ENCODE data around the gene FHOD3. TPM values are rescaled to one million over a fixed set of nuclear protein-coding genes. Genes with fewer than 3 reads are reported as not detected.
A peak's percentile ranks its signal among the peaks of the same experiment; 100 is the strongest.

Gene FHOD3
- total RNA-seq, 4 donors from 2014 or later = 3.5 to 40.0 (median 14.5) TPM

- DNase-seq = no peak
- Histone ChIP-seq H3K4me3 (no peak overlapping the region), H3K9me3 (no peaks in the 10 kb centered on the region), H3K27me3 (no peaks in the 10 kb centered on the region), H3K27ac (no peak overlapping the region), H3K36me3 (no peaks in the 10 kb centered on the region), H3K4me1 (no peaks in the 10 kb centered on the region)
- in situ Hi-C loops (cut with MboI; ENCODE audit: low pct_ligation_motif_present in 1 of 4, low pct_unique_long_range_greater_than_20kb in 1 of 4, low sequenced_read_pairs in 3 of 4) = no loop called here
- 99 to 100% methylated on average over 2 to 5 of the region's 5 CpGs for WGBS, 2 donors (ENCODE audit: low coverage in 1 of 2)
- intact Hi-C loops (cut with DNase I; ENCODE audit: low total_unique reads) = no loop called here
- TF ChIP-seq CTCF (IDR thresholded peaks at IDR 0.05) (no peak), POLR2AphosphoS5 (IDR thresholded peaks at IDR 0.05) (no peak), POLR2A (IDR thresholded peaks at IDR 0.05) (no peak), EP300 (IDR thresholded peaks at IDR 0.05; ENCODE audit: low read depth) (no peak)
Observed at GRCh38 chr18:36408606-36409005, 111.1 kb downstream of the FHOD3 start.

GRCh38 chr18:36409779-36410178 is 112.3 kb downstream of the FHOD3 start:
- no peak for DNase-seq
- H3K27ac ChIP-seq = no peak overlapping the region
- in situ Hi-C loops (cut with MboI; ENCODE audit: low pct_ligation_motif_present in 1 of 4, low pct_unique_long_range_greater_than_20kb in 1 of 4, low sequenced_read_pairs in 3 of 4) (no loop called here), intact Hi-C loops (cut with DNase I; ENCODE audit: low total_unique reads) (no loop called here)
- H3K36me3 ChIP-seq = no peaks in the 10 kb centered on the region
- no peaks in the 10 kb centered on the region for H3K4me1 ChIP-seq
- no peak for TF ChIP-seq CTCF (IDR thresholded peaks at IDR 0.05)
- TF ChIP-seq POLR2AphosphoS5 (IDR thresholded peaks at IDR 0.05) = no peak
- TF ChIP-seq EP300 (IDR thresholded peaks at IDR 0.05; ENCODE audit: low read depth) = no peak
- TF ChIP-seq POLR2A (IDR thresholded peaks at IDR 0.05) = no peak
- 60 to 80% methylated on average over 3 to 5 of the region's 5 CpGs for WGBS, 2 donors (ENCODE audit: low coverage in 1 of 2)
- H3K27me3 ChIP-seq = no peaks in the 10 kb centered on the region
- no peak overlapping the region for H3K4me3 ChIP-seq
- H3K9me3 ChIP-seq = no peaks in the 10 kb centered on the region

GRCh38 chr18:36410346-36410745 is 112.8 kb downstream of the FHOD3 start:
- H3K27me3 ChIP-seq = no peaks in the 10 kb centered on the region
- TF ChIP-seq POLR2A (IDR thresholded peaks at IDR 0.05) (no peak), POLR2AphosphoS5 (IDR thresholded peaks at IDR 0.05) (no peak), CTCF (IDR thresholded peaks at IDR 0.05) (no peak), EP300 (IDR thresholded peaks at IDR 0.05; ENCODE audit: low read depth) (no peak)

GRCh38 chr18:36411745-36412168 is 114.2 kb downstream of the FHOD3 start:
- intact Hi-C loops (cut with DNase I; ENCODE audit: low total_unique reads) = no loop called here
- Histone ChIP-seq H3K27ac (no peak overlapping the region), H3K27me3 (no peaks in the 10 kb centered on the region), H3K4me3 (no peak overlapping the region), H3K4me1 (no peaks in the 10 kb centered on the region), H3K9me3 (no peaks in the 10 kb centered on the region), H3K36me3 (no peaks in the 10 kb centered on the region)
- in situ Hi-C loops (cut with MboI; ENCODE audit: low pct_ligation_motif_present in 1 of 4, low pct_unique_long_range_greater_than_20kb in 1 of 4, low sequenced_read_pairs in 3 of 4) = no loop called here
- 79% methylated on average over 3 of the region's 3 CpGs; no CpG with 5 or more reads in 1 of the 2 donors for WGBS, 2 donors (ENCODE audit: low coverage in 1 of 2)
- TF ChIP-seq POLR2A (IDR thresholded peaks at IDR 0.05) = no peak
- no peak for TF ChIP-seq POLR2AphosphoS5 (IDR thresholded peaks at IDR 0.05)
- no peak for TF ChIP-seq EP300 (IDR thresholded peaks at IDR 0.05; ENCODE audit: low read depth)
- DNase-seq = no peak

More at GRCh38 chr18:36410346-36410745, 112.8 kb downstream of the FHOD3 start:
- in situ Hi-C loops (cut with MboI; ENCODE audit: low pct_ligation_motif_present in 1 of 4, low pct_unique_long_range_greater_than_20kb in 1 of 4, low sequenced_read_pairs in 3 of 4) (no loop called here), intact Hi-C loops (cut with DNase I; ENCODE audit: low total_unique reads) (no loop called here)
- H3K4me1 ChIP-seq = no peaks in the 10 kb centered on the region
- H3K9me3 ChIP-seq = no peaks in the 10 kb centered on the region
- no peak overlapping the region for H3K27ac ChIP-seq
- 79 to 88% methylated on average over 3 of the region's 3 CpGs for WGBS, 2 donors (ENCODE audit: low coverage in 1 of 2)
- no peak for DNase-seq
- H3K36me3 ChIP-seq = no peaks in the 10 kb centered on the region
- no peak overlapping the region for H3K4me3 ChIP-seq

- in situ Hi-C loops (cut with MboI; ENCODE audit: low pct_ligation_motif_present in 1 of 4, low pct_unique_long_range_greater_than_20kb in 1 of 4, low sequenced_read_pairs in 3 of 4) = no loop called here
- WGBS, 2 donors (ENCODE audit: low coverage in 1 of 2) = 77 to 81% methylated on average over 1 of the region's 1 CpG
- Histone ChIP-seq H3K27me3 (no peaks in the 10 kb centered on the region), H3K36me3 (no peaks in the 10 kb centered on the region), H3K4me1 (no peaks in the 10 kb centered on the region), H3K4me3 (no peak overlapping the region), H3K27ac (no peak overlapping the region), H3K9me3 (no peaks in the 10 kb centered on the region)
- no peak for TF ChIP-seq POLR2AphosphoS5 (IDR thresholded peaks at IDR 0.05)
- TF ChIP-seq CTCF (IDR thresholded peaks at IDR 0.05) = peak in 4 of 5 experiments; percentile 9 to 32 (median 19)
- TF ChIP-seq POLR2A (IDR thresholded peaks at IDR 0.05) = no peak
- TF ChIP-seq EP300 (IDR thresholded peaks at IDR 0.05; ENCODE audit: low read depth) = no peak
- DNase-seq = no peak
- intact Hi-C loops (cut with DNase I; ENCODE audit: low total_unique reads) = no loop called here
Observed at GRCh38 chr18:36412778-36413177, 115.3 kb downstream of the FHOD3 start.
